ENCODE measurements around the gene PNLDC1.

- no peak for TF ChIP-seq CTCF (IDR thresholded peaks at IDR 0.05 in 4 of 5, conservative IDR thresholded peaks at IDR 0.05 in 1 of 5)
- TF ChIP-seq POLR2A (IDR thresholded peaks at IDR 0.05): no peak
These were observed 41.8 kb upstream of the PNLDC1 start for GRCh38 chr6:159758031-159759001.
